OCI-LY1 (cell line): ENCODE measurements around the gene NDRG2.

Source experiments
- EZH2 ChIP-seq: fragments of 200-600 bp; sonication (generic), shearing (Covaris generic); IDR thresholded peaks from 2 replicates; pipeline ENCODE4 v1.8.0; 2017; ENCODE audit warnings: borderline replicate concordance, mixed run types, mild to moderate bottlenecking, antibody characterized with exemption, low read length, moderate library complexity, mixed read lengths
- TF ChIP-seq, protein P1 (sequence below): fragments of 200-600 bp; sonication (generic), shearing (Covaris generic); IDR thresholded peaks from 2 replicates; pipeline ENCODE4 v1.5.1; 2017; ENCODE audit warnings: mild to moderate bottlenecking, antibody characterized with exemption, low read length, moderate library complexity, mixed read lengths

DNA sequence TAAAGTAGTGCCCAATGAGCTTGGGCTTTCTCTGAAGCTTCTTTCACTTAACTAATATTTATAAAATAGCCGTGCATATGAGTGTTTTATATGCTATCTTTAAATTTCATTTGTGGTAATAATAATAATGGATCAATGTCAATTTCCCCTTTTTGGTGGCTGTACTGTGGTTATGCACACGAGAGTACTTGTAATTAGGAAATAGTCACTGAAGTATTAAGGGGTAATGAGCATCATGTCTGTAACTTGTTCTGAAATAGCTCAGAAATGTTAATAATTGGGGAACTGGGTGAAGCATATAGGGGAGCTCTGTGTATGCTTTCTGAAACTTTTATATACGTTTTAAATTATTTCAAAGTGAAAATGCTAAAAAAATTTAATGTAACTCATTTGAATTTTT is 25.7 kb upstream of the NDRG2 start:
- TF ChIP-seq EZH2, result no peak
- TF ChIP-seq, protein P1, sequence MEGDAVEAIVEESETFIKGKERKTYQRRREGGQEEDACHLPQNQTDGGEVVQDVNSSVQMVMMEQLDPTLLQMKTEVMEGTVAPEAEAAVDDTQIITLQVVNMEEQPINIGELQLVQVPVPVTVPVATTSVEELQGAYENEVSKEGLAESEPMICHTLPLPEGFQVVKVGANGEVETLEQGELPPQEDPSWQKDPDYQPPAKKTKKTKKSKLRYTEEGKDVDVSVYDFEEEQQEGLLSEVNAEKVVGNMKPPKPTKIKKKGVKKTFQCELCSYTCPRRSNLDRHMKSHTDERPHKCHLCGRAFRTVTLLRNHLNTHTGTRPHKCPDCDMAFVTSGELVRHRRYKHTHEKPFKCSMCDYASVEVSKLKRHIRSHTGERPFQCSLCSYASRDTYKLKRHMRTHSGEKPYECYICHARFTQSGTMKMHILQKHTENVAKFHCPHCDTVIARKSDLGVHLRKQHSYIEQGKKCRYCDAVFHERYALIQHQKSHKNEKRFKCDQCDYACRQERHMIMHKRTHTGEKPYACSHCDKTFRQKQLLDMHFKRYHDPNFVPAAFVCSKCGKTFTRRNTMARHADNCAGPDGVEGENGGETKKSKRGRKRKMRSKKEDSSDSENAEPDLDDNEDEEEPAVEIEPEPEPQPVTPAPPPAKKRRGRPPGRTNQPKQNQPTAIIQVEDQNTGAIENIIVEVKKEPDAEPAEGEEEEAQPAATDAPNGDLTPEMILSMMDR, result no peak
